Gastrocnemius medialis (tissue), 4 donors: ENCODE measurements around the gene OR2B2. TPM values are rescaled to one million over a fixed set of nuclear protein-coding genes. Genes with fewer than 3 reads are reported as not detected.

Source experiments
- ATAC-seq, 2 donors: fragments of 150-250 bp; one replicate each; pipeline ENCODE4 v1.9.1; 2016
- DNase-seq, 2 donors: peaks; one replicate each; pipeline ENCODE4 v3.0.0-alpha.2; 2019
- H3K27ac ChIP-seq, 4 donors: fragments of 200-600 bp; sonication (generic); 1 replicate in 1 of 4; 2 replicates in 3 of 4; pipeline ENCODE4 v1.5.1; 2016 to 2018; ENCODE audit warnings: mild to moderate bottlenecking in 2 of 4, moderate library complexity in 1 of 4
- H3K27me3 ChIP-seq, 3 donors: fragments of 200-600 bp; sonication (generic) in 2 of 3; 1 replicate in 1 of 3; 2 replicates in 2 of 3; pipeline versions ENCODE4 v1.5.1 to v1.6.0; 2016 to 2019; ENCODE audit warnings: mild to moderate bottlenecking in 1 of 3, moderate library complexity in 1 of 3
- H3K36me3 ChIP-seq, 2 donors: fragments of 200-600 bp; sonication (generic) in 1 of 2; one replicate each; pipeline ENCODE4 v1.5.1; 2017 to 2018
- H3K4me1 ChIP-seq, 2 donors: fragments of 200-600 bp; sonication (generic) in 1 of 2; one replicate each; pipeline ENCODE4 v1.5.1; 2016 to 2017; ENCODE audit warnings: mild to moderate bottlenecking in 2 of 2
- H3K4me3 ChIP-seq, 4 donors: fragments of 200-600 bp; sonication (generic) in 3 of 4; 1 replicate in 1 of 4; 2 replicates in 3 of 4; pipeline ENCODE4 v1.5.1; 2016 to 2019; ENCODE audit warnings: mild to moderate bottlenecking in 2 of 4
- H3K9me3 ChIP-seq, 3 donors: fragments of 200-600 bp; sonication (generic) in 2 of 3; 1 replicate in 1 of 3; 2 replicates in 2 of 3; pipeline ENCODE4 v1.5.1; 2016 to 2019
- POLR2A ChIP-seq, 2 donors: fragments of 450-650 bp; IDR thresholded peaks; one replicate each; pipeline ENCODE4 v1.6.1; 2017; ENCODE audit warnings: antibody characterized with exemption in 2 of 2, mild to moderate bottlenecking in 2 of 2, moderate library complexity in 2 of 2
- in situ Hi-C, 4 donors: fragments of 200-750 bp; cut with MboI; loops; one replicate each; pipeline versions ENCODE4 v1.15.0 to v1.8.0; 2017; ENCODE audit warnings: low sequenced_read_pairs in 4 of 4
- intact Hi-C: fragments of 100-400 bp; cut with DNase I; formaldehyde crosslinking; loops from one replicate; pipeline ENCODE4 v1.15.1; 2023; ENCODE audit warnings: low total_unique reads
- total RNA-seq, 4 donors: library from RNA; depleted of rRNA; stranded (reverse); fragments of >200 nt; gene quantifications; one replicate each; pipeline versions ENCODE4 v1.1.0 to v1.2.3, GENCODE V29; 2016
- TF ChIP-seq, protein P1 (sequence below), 5 experiments: fragments of 450-650 bp in 3 of 5; fragments of 200-600 bp in 2 of 5; sonication (generic) in 2 of 5; IDR thresholded peaks in 4 of 5; conservative IDR thresholded peaks in 1 of 5; 1 replicate in 4 of 5; 2 replicates in 1 of 5; pipeline ENCODE4 v1.5.1; 2016 to 2019; ENCODE audit warnings: antibody characterized with exemption in 5 of 5, mild to moderate bottlenecking in 3 of 5, moderate library complexity in 3 of 5

OR2B2 gene
- total RNA-seq, 4 donors from 2014 or later: not detected

DNA sequence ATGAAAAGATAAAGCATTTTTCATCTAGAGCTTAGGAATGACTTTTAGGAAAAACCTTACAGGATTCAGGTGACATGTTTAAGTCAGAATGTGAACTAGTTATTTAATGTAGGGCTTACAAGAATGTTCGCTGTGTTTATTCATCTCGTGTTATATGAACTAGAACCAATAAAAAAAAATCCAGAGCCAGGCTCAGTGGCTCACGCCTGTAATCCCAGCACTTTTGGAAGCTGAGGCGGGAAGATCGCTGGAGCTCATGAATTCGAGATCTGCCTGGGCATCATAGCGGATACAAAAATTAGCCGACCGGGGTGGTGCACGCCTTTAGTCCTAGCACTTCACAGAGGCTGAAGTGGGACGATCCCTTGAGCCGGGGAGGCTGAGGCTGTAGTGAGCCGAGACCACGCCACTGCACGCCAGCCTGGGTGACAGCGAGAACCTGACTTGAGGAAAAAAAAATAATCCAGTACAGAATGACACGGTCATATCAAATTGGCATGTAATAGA, 46.3 kb downstream of the OR2B2 start:
- in situ Hi-C loops (no loop called here), intact Hi-C loops (loop anchor here (2.0 kb wide), 2 partner anchors 27 to 29 kb away; a partner anchor contains a TSS)
- Histone ChIP-seq H3K27ac (no peak overlapping the region), H3K36me3 (no peaks in the 10 kb centered on the region), H3K4me3 (peak overlapping the region; percentile 60 to 66 (median 64)), H3K9me3 (no peaks in the 10 kb centered on the region), H3K4me1 (peaks cover 25 to 31% of the 10 kb centered on the region in 2 donors), H3K27me3 (peaks cover 58 to 78% (median 70%) of the 10 kb centered on the region in 3 donors)
- TF ChIP-seq, protein P1, sequence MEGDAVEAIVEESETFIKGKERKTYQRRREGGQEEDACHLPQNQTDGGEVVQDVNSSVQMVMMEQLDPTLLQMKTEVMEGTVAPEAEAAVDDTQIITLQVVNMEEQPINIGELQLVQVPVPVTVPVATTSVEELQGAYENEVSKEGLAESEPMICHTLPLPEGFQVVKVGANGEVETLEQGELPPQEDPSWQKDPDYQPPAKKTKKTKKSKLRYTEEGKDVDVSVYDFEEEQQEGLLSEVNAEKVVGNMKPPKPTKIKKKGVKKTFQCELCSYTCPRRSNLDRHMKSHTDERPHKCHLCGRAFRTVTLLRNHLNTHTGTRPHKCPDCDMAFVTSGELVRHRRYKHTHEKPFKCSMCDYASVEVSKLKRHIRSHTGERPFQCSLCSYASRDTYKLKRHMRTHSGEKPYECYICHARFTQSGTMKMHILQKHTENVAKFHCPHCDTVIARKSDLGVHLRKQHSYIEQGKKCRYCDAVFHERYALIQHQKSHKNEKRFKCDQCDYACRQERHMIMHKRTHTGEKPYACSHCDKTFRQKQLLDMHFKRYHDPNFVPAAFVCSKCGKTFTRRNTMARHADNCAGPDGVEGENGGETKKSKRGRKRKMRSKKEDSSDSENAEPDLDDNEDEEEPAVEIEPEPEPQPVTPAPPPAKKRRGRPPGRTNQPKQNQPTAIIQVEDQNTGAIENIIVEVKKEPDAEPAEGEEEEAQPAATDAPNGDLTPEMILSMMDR (IDR thresholded peaks at IDR 0.05 in 4 of 5, conservative IDR thresholded peaks at IDR 0.05 in 1 of 5): no peak
- TF ChIP-seq POLR2A (IDR thresholded peaks at IDR 0.05): no peak
- DNase-seq (no peak), ATAC-seq (no peak)

DNA sequence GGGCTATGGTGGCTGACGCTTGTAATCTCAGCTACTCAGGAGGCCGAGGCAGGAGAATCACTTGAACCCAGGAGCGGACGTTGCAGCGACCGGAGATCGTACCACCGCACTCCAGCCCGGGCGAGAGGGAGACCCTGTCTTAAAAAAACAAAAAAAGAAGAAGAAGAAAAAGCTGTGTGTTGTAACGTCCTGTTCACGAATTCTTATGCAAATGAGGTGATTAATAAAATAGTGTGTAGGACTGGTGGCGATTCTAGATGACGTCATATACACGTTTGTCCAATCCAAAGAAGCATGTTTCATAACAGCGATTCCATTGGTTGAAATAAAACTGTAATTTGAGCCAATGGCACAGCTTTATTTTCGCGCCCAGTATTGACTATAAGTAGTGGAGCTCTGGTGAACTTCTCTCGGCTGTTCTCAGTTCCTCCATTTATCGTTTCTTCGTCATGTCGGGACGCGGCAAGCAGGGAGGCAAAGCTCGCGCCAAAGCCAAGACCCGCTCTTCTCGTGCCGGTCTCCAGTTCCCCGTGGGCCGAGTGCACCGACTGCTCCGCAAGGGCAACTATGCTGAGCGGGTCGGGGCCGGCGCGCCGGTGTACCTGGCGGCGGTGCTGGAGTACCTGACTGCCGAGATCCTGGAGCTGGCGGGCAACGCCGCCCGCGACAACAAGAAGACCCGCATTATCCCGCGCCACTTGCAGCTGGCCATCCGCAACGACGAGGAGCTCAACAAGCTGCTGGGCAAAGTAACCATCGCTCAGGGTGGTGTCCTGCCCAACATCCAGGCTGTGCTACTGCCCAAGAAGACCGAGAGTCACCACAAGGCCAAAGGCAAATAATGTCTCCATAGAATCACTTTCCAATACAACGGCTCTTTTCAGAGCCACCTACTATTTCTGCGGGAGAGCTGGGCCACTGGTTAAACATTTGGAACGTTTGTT, 47.0 kb downstream of the OR2B2 start:
- ATAC-seq (peak; percentile 94 to 95), DNase-seq (peak in 1 of 2 donors; percentile 29)
- Histone ChIP-seq H3K36me3 (no peaks in the 10 kb centered on the region), H3K9me3 (no peaks in the 10 kb centered on the region), H3K4me1 (peaks cover 25 to 31% of the 10 kb centered on the region in 2 donors), H3K27ac (peak overlapping the region in 1 of 4 donors; percentile 34), H3K4me3 (peak overlapping the region; percentile 60 to 66 (median 64)), H3K27me3 (peaks cover 51 to 71% (median 62%) of the 10 kb centered on the region in 3 donors)
- TF ChIP-seq POLR2A (IDR thresholded peaks at IDR 0.05): peak; percentile 28 to 49
- TF ChIP-seq, protein P1 (IDR thresholded peaks at IDR 0.05 in 4 of 5, conservative IDR thresholded peaks at IDR 0.05 in 1 of 5): no peak
- in situ Hi-C loops: no loop called here
- intact Hi-C loops: loop anchor here (2.0 kb wide), 2 partner anchors 26 to 30 kb away; a partner anchor contains a TSS

DNA sequence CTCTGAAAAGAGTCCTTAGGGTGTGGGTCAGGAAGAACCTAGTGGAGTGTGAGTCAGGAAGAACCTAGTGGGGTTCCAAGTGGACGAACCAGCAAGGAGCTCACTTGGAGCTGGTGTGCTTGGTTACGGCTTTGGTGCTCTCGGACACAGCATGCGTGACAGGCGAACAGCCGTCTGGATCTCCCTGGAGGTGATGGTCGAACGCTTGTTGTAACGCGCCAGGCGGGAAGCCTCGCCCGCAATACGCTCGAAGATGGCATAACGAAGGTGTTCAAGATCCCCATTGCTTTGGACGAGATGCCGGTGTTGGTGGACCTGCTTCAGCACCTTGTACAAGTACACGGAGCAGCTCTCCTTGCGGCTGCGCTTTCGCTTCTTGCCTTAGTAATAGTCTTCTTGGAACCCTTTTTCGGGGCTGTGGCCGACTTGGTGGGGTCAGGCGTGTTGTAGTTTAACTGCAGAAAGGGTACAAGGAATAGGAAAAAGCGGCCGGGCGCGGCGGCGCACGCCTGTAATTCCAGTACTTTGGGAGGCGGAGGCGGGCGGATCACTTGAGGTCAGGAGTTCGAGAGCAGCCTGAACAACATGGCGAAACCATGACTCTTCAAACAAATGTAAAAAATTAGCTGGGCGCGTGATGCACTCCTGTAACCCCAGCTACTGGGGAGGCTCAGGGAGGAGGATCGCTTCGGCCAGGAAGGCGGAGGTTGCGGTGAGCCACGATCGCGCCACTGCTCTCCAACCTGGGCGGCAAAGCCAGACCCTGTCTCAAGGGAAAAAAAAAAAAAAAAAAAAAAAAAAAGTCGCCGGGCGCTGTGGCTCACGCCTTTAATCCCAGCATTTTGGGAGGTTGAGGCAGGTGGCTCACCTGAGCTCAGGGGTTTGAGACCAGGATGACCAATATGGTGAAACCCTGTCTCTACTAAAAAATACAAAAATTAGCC, 48.0 kb downstream of the OR2B2 start:
- DNase-seq (no peak), ATAC-seq (no peak)
- Histone ChIP-seq H3K9me3 (no peaks in the 10 kb centered on the region), H3K27me3 (peaks cover 43 to 61% (median 55%) of the 10 kb centered on the region in 3 donors), H3K27ac (peak overlapping the region in 1 of 4 donors; percentile 34), H3K4me1 (peaks cover 25 to 31% of the 10 kb centered on the region in 2 donors), H3K36me3 (no peaks in the 10 kb centered on the region), H3K4me3 (peak overlapping the region; percentile 60 to 66 (median 64))
- intact Hi-C loops (loop anchor here (2.0 kb wide), 2 partner anchors 25 to 31 kb away; a partner anchor contains a TSS), in situ Hi-C loops (no loop called here)
- TF ChIP-seq, protein P1 (IDR thresholded peaks at IDR 0.05 in 4 of 5, conservative IDR thresholded peaks at IDR 0.05 in 1 of 5): no peak
- no peak for TF ChIP-seq POLR2A (IDR thresholded peaks at IDR 0.05)

DNA sequence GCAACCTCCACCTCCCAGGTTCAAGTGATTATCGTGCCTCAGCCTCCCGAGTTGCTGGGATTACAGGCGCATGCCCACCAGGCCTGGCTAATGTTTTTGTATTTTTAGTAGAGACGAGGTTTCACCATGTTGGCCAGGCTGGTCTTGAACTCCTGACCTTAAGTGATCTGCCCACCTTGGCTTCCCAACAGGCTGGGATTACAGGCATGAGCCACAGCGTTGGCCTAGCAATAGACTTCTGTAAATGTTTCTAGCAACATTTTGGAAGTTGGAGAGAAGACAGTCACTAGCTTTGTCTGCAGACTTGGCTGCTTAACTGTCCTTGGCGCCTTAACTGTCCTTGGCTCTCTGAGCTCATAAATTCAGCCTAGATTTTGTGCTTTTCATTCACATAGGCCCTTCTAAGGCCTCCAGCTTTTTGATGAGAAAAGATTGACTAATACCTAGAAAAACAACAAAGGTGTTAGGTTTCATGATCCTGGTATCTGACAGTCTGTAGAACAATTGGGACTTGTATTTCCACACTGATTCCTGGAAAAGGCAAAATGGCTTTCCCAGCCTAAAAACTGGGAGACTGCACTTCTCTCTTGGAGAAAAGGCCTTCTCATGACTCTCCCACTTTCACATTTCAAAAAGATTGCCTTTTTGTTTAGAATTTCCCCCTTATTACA, 49.7 kb downstream of the OR2B2 start:
- peaks cover 26 to 44% (median 38%) of the 10 kb centered on the region in 3 donors for H3K27me3 ChIP-seq
- DNase-seq (no peak), ATAC-seq (no peak)
- in situ Hi-C loops (no loop called here), intact Hi-C loops (no loop called here)
- no peaks in the 10 kb centered on the region for H3K9me3 ChIP-seq
- H3K36me3 ChIP-seq: no peaks in the 10 kb centered on the region
- no peak overlapping the region for H3K4me3 ChIP-seq
- H3K27ac ChIP-seq: no peak overlapping the region
- TF ChIP-seq POLR2A (IDR thresholded peaks at IDR 0.05): no peak
- TF ChIP-seq, protein P1 (IDR thresholded peaks at IDR 0.05 in 4 of 5, conservative IDR thresholded peaks at IDR 0.05 in 1 of 5): no peak
- H3K4me1 ChIP-seq: peaks cover 22 to 29% of the 10 kb centered on the region in 2 donors
